HCT116 (cell line): ENCODE measurements around the gene IDI1. TPM values are rescaled to one million over a fixed set of nuclear protein-coding genes. Genes with fewer than 3 reads are reported as not detected.

Experiments
- ATAC-seq: fragments of 200-7000 bp; cut with Tn5 transposase; 2 replicates; pipeline ENCODE4 v1.9.1; 2020; ENCODE audit warnings: mild to moderate bottlenecking, moderate library complexity
- BruUV-seq: library from RNA; stranded (reverse); fragments of 400-500 nt; replicated peaks from 2 replicates; lab custom pipeline; 2021; lab: Mats Ljungman, UMichigan
- CTCF ChIA-PET: fragments of 300-600 bp; sonication (Branson Sonifier 250); formaldehyde crosslinking; loops from one replicate; lab custom pipeline; 2021; ENCODE audit warnings: antibody characterized with exemption; lab: Charles Lee
- POLR2A ChIA-PET: fragments of 300-600, 350-600 bp; sonication (Branson Sonifier 250); formaldehyde crosslinking; loops from one replicate; lab custom pipeline; 2021; ENCODE audit warnings: antibody characterized with exemption; lab: Charles Lee
- RAD21 ChIA-PET, 2 experiments: fragments of 300-600 bp; sonication (Branson Sonifier 250); formaldehyde crosslinking; loops; one replicate each; lab custom pipeline; 2023; ENCODE audit warnings: low total read pairs in 2 of 2; ENCODE audit not compliant: uncharacterized antibody in 2 of 2, unreplicated experiment in 2 of 2, low non-redundant PET in 1 of 2; lab: Charles Lee
- DNase-seq: peaks from one replicate; pipeline ENCODE4 v3.0.0-alpha.2; 2010; ENCODE audit warnings: low read depth, low spot score
- H2AFZ ChIP-seq: fragments of 200-600 bp; shearing (Covaris generic), sonication (generic); 2 replicates; pipeline ENCODE4 v1.6.1; 2017; ENCODE audit warnings: low read depth, mixed run types, mixed read lengths, antibody characterized with exemption, low read length; ENCODE audit not compliant: poor library complexity, severe bottlenecking
- H3K27ac ChIP-seq: 2 replicates; pipeline ENCODE4 v1.5.1; 2012; ENCODE audit warnings: low read depth, low read length
- H3K27me3 ChIP-seq: fragments of 200-600 bp; sonication (generic); 2 replicates; pipeline ENCODE4 v1.6.1; 2016; ENCODE audit warnings: mixed run types, low read length, mixed read lengths; ENCODE audit not compliant: insufficient read depth
- H3K36me3 ChIP-seq, 2 experiments: fragments of 200-500 bp in 1 of 2; fragments of 200-600 bp in 1 of 2; sonication (Bioruptor generic) in 1 of 2; sonication (generic) in 1 of 2; 2 replicates each; pipeline versions ENCODE4 v1.5.1 to v1.6.1; 2014 to 2016; ENCODE audit warnings: low read length in 2 of 2, inconsistent platforms in 1 of 2, mixed read lengths in 1 of 2, mixed run types in 1 of 2; ENCODE audit not compliant: insufficient read depth in 2 of 2, control insufficient read depth in 1 of 2
- H3K4me1 ChIP-seq, 2 experiments: fragments of 200-600 bp in 1 of 2; sonication (generic) in 1 of 2; 2 replicates each; pipeline versions ENCODE4 v1.5.1 to v1.6.1; 2012 to 2017; ENCODE audit warnings: low read length in 2 of 2, inconsistent platforms in 1 of 2, mild to moderate bottlenecking in 1 of 2, mixed read lengths in 1 of 2, mixed run types in 1 of 2, moderate library complexity in 1 of 2; ENCODE audit not compliant: insufficient read depth in 2 of 2, control insufficient read depth in 1 of 2
- H3K4me2 ChIP-seq: fragments of 200-600 bp; sonication (generic); 2 replicates; pipeline ENCODE4 v1.6.1; 2017; ENCODE audit warnings: mixed run types, low read length, mixed read lengths
- H3K4me3 ChIP-seq, 2 experiments: fragments of 200-600 bp in 1 of 2; sonication (generic) in 1 of 2; replicated peaks in 1 of 2; 2 replicates each; pipeline ENCODE4 v1.5.1; 2011 to 2016; ENCODE audit warnings: low read length in 2 of 2, control low read depth in 1 of 2, low read depth in 1 of 2, mild to moderate bottlenecking in 1 of 2, mixed read lengths in 1 of 2, mixed run types in 1 of 2
- H3K79me2 ChIP-seq: fragments of 200-600 bp; sonication (generic); 2 replicates; pipeline ENCODE4 v1.6.1; 2017; ENCODE audit warnings: mild to moderate bottlenecking, mixed run types, low read length, moderate library complexity, mixed read lengths; ENCODE audit not compliant: insufficient read depth
- H3K9ac ChIP-seq: fragments of 200-600 bp; sonication (generic); 2 replicates; pipeline ENCODE4 v1.6.1; 2016; ENCODE audit warnings: low read length, mixed read lengths
- H3K9me2 ChIP-seq: fragments of 200-600 bp; sonication (generic), shearing (Covaris generic); 2 replicates; pipeline ENCODE4 v1.6.1; 2017; ENCODE audit warnings: mixed run types, mild to moderate bottlenecking, moderate library complexity; ENCODE audit not compliant: insufficient read depth
- H3K9me3 ChIP-seq, 2 experiments: fragments of 200-500 bp in 1 of 2; fragments of 200-600 bp in 1 of 2; sonication (Bioruptor generic) in 1 of 2; sonication (generic) in 1 of 2; 2 replicates each; pipeline ENCODE4 v1.6.1; 2014 to 2017; ENCODE audit warnings: low read length in 2 of 2, mixed read lengths in 2 of 2, inconsistent platforms in 1 of 2, low read depth in 1 of 2, mild to moderate bottlenecking in 1 of 2, mixed run types in 1 of 2, moderate library complexity in 1 of 2; ENCODE audit not compliant: control insufficient read depth in 1 of 2, insufficient read depth in 1 of 2
- H4K20me1 ChIP-seq: fragments of 200-600 bp; sonication (generic), shearing (Covaris generic); 2 replicates; pipeline ENCODE4 v1.6.1; 2017; ENCODE audit warnings: mixed run types, mild to moderate bottlenecking, moderate library complexity; ENCODE audit not compliant: insufficient read depth
- ATF3 ChIP-seq: IDR thresholded peaks from 2 replicates; pipeline ENCODE4 v1.6.1; 2012
- CBX3 ChIP-seq: IDR thresholded peaks from 2 replicates; pipeline ENCODE4 v1.6.1; 2012; ENCODE audit warnings: low read depth
- CEBPB ChIP-seq: IDR thresholded peaks from 2 replicates; pipeline ENCODE4 v1.6.1; 2012; ENCODE audit warnings: low read depth
- CTCF ChIP-seq, 3 experiments: fragments of 200-600 bp in 1 of 3; sonication (generic) in 1 of 3; IDR thresholded peaks in 2 of 3; conservative IDR thresholded peaks in 1 of 3; 2 replicates each; pipeline ENCODE4 v1.5.1; 2012 to 2017; ENCODE audit warnings: low read depth in 2 of 3, low read length in 2 of 3, antibody characterized with exemption in 1 of 3, borderline replicate concordance in 1 of 3, control low read depth in 1 of 3, mild to moderate bottlenecking in 1 of 3, mixed read lengths in 1 of 3, mixed run types in 1 of 3, moderate library complexity in 1 of 3; ENCODE audit not compliant: insufficient read depth in 1 of 3
- EGR1 ChIP-seq: IDR thresholded peaks from 2 replicates; pipeline ENCODE4 v1.6.1; 2012; ENCODE audit warnings: low read depth
- ELF1 ChIP-seq: IDR thresholded peaks from 2 replicates; pipeline ENCODE4 v1.6.1; 2012; ENCODE audit warnings: low read depth, borderline replicate concordance
- EZH2 ChIP-seq: fragments of 200-600 bp; sonication (generic); IDR thresholded peaks from 2 replicates; pipeline ENCODE4 v1.6.1; 2017; ENCODE audit warnings: antibody characterized with exemption, mixed run types
- FOSL1 ChIP-seq: IDR thresholded peaks from 2 replicates; pipeline ENCODE4 v1.6.1; 2012; ENCODE audit warnings: low read depth
- JUND ChIP-seq: IDR thresholded peaks from 2 replicates; pipeline ENCODE4 v1.6.1; 2012
- MAX ChIP-seq: IDR thresholded peaks from 2 replicates; pipeline ENCODE4 v1.6.1; 2012
- POLR2A ChIP-seq: IDR thresholded peaks from 2 replicates; pipeline ENCODE4 v1.7.0; 2011; ENCODE audit warnings: borderline replicate concordance; ENCODE audit not compliant: insufficient read depth, insufficient read length; ENCODE audit errors: extremely low read depth
- RAD21 ChIP-seq: IDR thresholded peaks from 2 replicates; pipeline ENCODE4 v1.6.1; 2012; ENCODE audit warnings: low read depth, mild to moderate bottlenecking
- REST ChIP-seq: IDR thresholded peaks from 2 replicates; pipeline ENCODE4 v1.6.1; 2012; ENCODE audit warnings: low read depth
- SIN3A ChIP-seq: IDR thresholded peaks from 2 replicates; pipeline ENCODE4 v1.6.1; 2012; ENCODE audit warnings: low read depth
- ZBTB33 ChIP-seq: IDR thresholded peaks from 2 replicates; pipeline ENCODE4 v1.6.1; 2011; ENCODE audit warnings: mild to moderate bottlenecking, low read length, moderate library complexity; ENCODE audit not compliant: insufficient replicate concordance; ENCODE audit errors: extremely low read depth
- ZFX ChIP-seq: fragments of 450-650 bp; IDR thresholded peaks from 2 replicates; pipeline ENCODE4 v1.6.1; 2017
- intact Hi-C: fragments of 100-400 bp; cut with micrococcal nuclease; formaldehyde crosslinking; loops from 2 replicates; pipeline ENCODE4 v1.10.0; 2022
- total RNA-seq: library from RNA; stranded (reverse); gene quantifications from one replicate; pipeline ENCODE4 v1.2.1, GENCODE V29; 2021; ENCODE audit not compliant: unreplicated experiment

Gene IDI1
- total RNA-seq, 1 experiment from 2014 or later: 37.8 TPM

- no TSS peak for BruUV-seq
- Histone ChIP-seq H3K9me3 (no peaks in the 10 kb centered on the region), H3K79me2 (peaks cover 90% of the 10 kb centered on the region), H4K20me1 (no peaks in the 10 kb centered on the region), H3K9me2 (no peaks in the 10 kb centered on the region), H2AFZ (no peak overlapping the region), H3K4me1 (peaks cover 12 to 16% of the 10 kb centered on the region in 2 experiments; a peak in 3 of 4 replicates), H3K36me3 (no peaks in the 10 kb centered on the region; a peak in 2 of 4 replicates), H3K9ac (peak overlapping the region; percentile 94), H3K4me2 (peak overlapping the region; percentile 82), H3K27ac (peak overlapping the region; percentile 89; the same call in 1 of the 2 replicates), H3K27me3 (no peaks in the 10 kb centered on the region), H3K4me3 (peak overlapping the region; percentile 80 to 91)
- TF ChIP-seq EZH2 (no peak), ELF1 (no peak), MAX (no peak), CEBPB (no peak), RAD21 (no peak), FOSL1 (no peak), JUND (no peak), CTCF (IDR thresholded peaks at IDR 0.05 in 2 of 3, conservative IDR thresholded peaks at IDR 0.05 in 1 of 3; ENCODE audit: borderline replicate concordance in 1 of 3, insufficient read depth in 1 of 3, low read depth in 2 of 3, low read length in 2 of 3) (no peak), ZBTB33 (no peak), ZFX (no peak), SIN3A (no peak), POLR2A (no peak), EGR1 (no peak), REST (no peak), CBX3 (no peak), ATF3 (no peak)
- DNase-seq (no peak), ATAC-seq (peak; percentile 17; the same call in 1 of the 2 replicates)
- ChIA-PET RAD21 (no interaction called here), POLR2A (no interaction called here), CTCF (no interaction called here)
- intact Hi-C loops: loop anchor here (10.0 kb wide), 1 partner anchor 122 kb away; the partner anchor contains the start of gene LARP4B
Observed at GRCh38 chr10:1057106-1057657, 8.3 kb upstream of the IDI1 start.
